Cardiac muscle cell (in vitro differentiated cells and primary cell): ENCODE results near the gene TAS2R3. TPM values are rescaled to one million over a fixed set of nuclear protein-coding genes. Genes with fewer than 3 reads are reported as not detected.
A peak's percentile ranks its signal among the peaks of the same experiment; 100 is the strongest.

ENCODE experiments used
- DNase-seq, 2 donors: peaks; one replicate each; pipeline versions ENCODE4 v3.0.0 to v3.0.0-alpha.2; 2010 to 2017; ENCODE audit warnings: low read depth in 1 of 2, low spot score in 1 of 2
- H3K27ac ChIP-seq: fragments of 200-600 bp; sonication (generic); 2 replicates; pipeline ENCODE4 v1.5.1; 2016
- H3K27me3 ChIP-seq: fragments of 200-600 bp; sonication (generic); 2 replicates; pipeline ENCODE4 v1.6.0; 2016; ENCODE audit warnings: control low read depth
- H3K36me3 ChIP-seq: fragments of 200-600 bp; sonication (generic); 2 replicates; pipeline ENCODE4 v1.5.1; 2016; ENCODE audit warnings: control low read depth
- H3K4me1 ChIP-seq: fragments of 200-600 bp; sonication (generic); 2 replicates; pipeline ENCODE4 v1.8.1; 2017; ENCODE audit warnings: low read depth, mild to moderate bottlenecking, mixed run types
- H3K4me3 ChIP-seq: fragments of 200-600 bp; sonication (generic); 2 replicates; pipeline ENCODE4 v1.5.1; 2016; ENCODE audit warnings: mild to moderate bottlenecking
- H3K9me3 ChIP-seq: fragments of 200-600 bp; sonication (generic); 2 replicates; pipeline ENCODE4 v1.5.1; 2017; ENCODE audit warnings: low read depth, mild to moderate bottlenecking, control low read depth
- CTCF ChIP-seq: IDR thresholded peaks from 2 replicates; pipeline ENCODE4 v1.5.1; 2012; ENCODE audit warnings: low read depth, mild to moderate bottlenecking, low read length
- polyA plus RNA-seq: library from polyadenylated mRNA; unstranded; fragments of >200 nt; fragmentation: Nextera tagmentation; extraction: Ambion mirVana; gene quantifications from 2 replicates; pipeline ENCODE4 v1.2.1, GENCODE V29; 2016
- total RNA-seq: library from RNA; depleted of rRNA; stranded (reverse); fragments of >200 nt; gene quantifications from 2 replicates; pipeline ENCODE4 v1.2.3, GENCODE V29; 2016

The TAS2R3 gene
- total and polyA plus RNA-seq, 2 experiments from 2014 or later: 1.7 TPM; not detected in 1

DNA sequence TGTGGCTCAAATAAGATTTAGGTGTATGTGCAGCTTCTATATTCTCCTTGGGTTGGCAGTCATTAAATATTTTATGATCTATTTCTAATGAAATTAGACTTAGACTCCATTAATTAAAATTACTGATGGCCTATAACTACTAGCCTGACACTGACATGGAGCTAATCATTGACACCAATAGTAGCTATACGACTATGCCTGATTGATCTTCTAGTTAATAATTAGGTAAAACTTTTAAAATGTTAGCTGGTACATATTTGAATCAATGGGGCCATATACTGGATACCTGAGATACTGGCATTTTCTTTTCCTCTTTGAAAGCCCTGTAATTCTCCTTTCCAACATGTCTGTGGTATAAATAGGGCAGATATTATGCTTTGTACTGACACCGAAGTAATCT lies 41.4 kb upstream of the TAS2R3 start:
- Histone ChIP-seq H3K9me3 (no peaks in the 10 kb centered on the region), H3K36me3 (no peaks in the 10 kb centered on the region), H3K27ac (no peak overlapping the region), H3K27me3 (no peaks in the 10 kb centered on the region), H3K4me1 (no peaks in the 10 kb centered on the region), H3K4me3 (no peak overlapping the region)
- no peak for DNase-seq
- TF ChIP-seq CTCF: no peak

DNA sequence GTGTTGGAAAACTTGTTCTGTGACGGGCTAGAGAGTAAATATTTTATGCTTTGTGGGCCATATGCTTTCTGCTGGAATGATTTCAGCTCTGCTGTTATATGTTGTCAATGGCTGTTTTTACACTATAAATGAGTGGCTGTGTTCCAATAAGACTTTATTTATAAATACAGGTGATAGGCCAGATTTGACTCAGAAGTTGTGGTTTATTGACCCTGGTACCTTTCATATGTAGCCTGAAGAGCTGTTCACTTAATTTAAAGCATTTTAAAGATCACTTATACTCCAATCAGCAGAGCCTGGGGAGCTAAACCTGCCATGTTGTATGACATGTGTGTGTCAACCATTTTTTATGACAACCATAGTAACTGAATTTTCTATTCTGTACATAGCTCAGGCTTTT lies 34.9 kb upstream of the TAS2R3 start:
- Histone ChIP-seq H3K27me3 (no peaks in the 10 kb centered on the region), H3K27ac (no peak overlapping the region), H3K4me3 (no peak overlapping the region), H3K36me3 (no peaks in the 10 kb centered on the region), H3K4me1 (no peaks in the 10 kb centered on the region), H3K9me3 (no peaks in the 10 kb centered on the region)
- no peak for DNase-seq
- no peak for TF ChIP-seq CTCF

DNA sequence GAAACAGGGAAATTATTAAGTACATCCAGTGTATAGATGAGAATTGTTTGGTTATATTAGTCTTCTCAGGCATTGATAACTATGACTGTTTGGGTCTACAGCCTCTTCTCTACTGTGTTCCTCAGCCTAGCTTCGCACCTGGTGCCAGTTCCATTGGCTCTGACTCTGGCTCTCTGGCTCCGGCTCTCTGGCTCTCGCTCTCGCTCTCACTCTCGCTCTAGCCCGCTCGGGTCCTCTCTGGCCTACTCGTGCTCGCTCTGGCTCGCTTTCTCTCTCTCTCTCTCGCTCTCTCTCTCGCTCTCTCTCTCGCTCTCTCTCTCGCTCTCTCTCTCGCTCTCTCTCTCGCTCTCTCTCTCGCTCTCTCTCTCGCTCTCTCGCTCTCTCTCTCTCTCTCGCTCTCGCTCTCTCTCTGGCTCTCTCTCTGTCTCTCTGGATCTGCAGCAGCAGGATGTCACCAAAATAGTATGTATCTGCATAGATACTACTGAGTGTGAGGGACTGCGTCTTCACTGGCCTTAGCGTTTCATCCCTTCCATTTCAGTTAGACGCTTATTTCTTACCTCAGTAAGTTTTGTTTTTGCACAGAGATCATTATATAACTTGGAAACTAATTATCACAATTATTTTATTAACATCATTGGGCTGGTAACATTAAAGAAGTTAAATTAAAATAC lies 32.3 kb upstream of the TAS2R3 start:
- H3K4me3 ChIP-seq: no peak overlapping the region
- H3K27ac ChIP-seq: no peak overlapping the region
- H3K27me3 ChIP-seq: no peaks in the 10 kb centered on the region
- H3K9me3 ChIP-seq: no peaks in the 10 kb centered on the region
- TF ChIP-seq CTCF: no peak
- no peaks in the 10 kb centered on the region for H3K4me1 ChIP-seq
- no peaks in the 10 kb centered on the region for H3K36me3 ChIP-seq
- no peak for DNase-seq

DNA sequence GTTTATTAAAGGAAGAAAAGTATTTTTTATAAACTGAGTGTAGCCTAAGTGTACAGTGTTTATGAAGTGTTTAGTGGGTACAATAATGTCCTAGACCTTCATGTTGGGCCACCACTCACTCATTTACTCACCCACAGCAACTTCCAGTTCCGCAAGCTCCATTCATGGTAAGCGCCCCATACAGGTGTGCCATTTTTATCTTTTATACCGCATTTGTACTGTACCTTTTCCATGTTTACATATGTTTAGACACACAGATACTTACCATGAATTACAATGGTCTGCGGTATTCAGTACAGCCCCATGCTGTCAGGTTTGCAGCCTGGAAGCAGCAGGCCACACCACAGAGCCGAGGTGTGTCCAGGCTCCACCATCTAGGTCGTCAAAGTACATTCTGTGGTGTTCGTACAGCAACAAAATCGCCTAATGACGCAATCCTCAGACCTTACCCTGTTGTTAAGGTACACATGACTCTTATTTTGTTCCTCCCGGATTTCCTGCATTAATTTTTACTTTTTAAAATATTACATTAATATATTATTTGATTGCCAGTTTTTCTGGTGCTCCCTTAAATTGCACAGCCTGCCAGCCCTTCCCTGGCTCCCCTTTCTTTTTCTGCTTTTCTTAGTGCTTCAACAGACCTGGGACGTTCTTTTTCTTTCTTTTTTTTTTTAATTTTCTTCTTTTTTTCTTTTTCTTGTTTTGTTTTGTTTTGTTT lies 26.6 kb upstream of the TAS2R3 start:
- peak overlapping the region; percentile 74 for H3K4me3 ChIP-seq
- peak in 1 of 2 donors; percentile 14 for DNase-seq
- H3K27me3 ChIP-seq: no peaks in the 10 kb centered on the region
- no peaks in the 10 kb centered on the region for H3K9me3 ChIP-seq
- H3K4me1 ChIP-seq: peaks cover 7% of the 10 kb centered on the region
- TF ChIP-seq CTCF: no peak
- peak overlapping the region; percentile 70 for H3K27ac ChIP-seq
- peaks cover 9% of the 10 kb centered on the region for H3K36me3 ChIP-seq

DNA sequence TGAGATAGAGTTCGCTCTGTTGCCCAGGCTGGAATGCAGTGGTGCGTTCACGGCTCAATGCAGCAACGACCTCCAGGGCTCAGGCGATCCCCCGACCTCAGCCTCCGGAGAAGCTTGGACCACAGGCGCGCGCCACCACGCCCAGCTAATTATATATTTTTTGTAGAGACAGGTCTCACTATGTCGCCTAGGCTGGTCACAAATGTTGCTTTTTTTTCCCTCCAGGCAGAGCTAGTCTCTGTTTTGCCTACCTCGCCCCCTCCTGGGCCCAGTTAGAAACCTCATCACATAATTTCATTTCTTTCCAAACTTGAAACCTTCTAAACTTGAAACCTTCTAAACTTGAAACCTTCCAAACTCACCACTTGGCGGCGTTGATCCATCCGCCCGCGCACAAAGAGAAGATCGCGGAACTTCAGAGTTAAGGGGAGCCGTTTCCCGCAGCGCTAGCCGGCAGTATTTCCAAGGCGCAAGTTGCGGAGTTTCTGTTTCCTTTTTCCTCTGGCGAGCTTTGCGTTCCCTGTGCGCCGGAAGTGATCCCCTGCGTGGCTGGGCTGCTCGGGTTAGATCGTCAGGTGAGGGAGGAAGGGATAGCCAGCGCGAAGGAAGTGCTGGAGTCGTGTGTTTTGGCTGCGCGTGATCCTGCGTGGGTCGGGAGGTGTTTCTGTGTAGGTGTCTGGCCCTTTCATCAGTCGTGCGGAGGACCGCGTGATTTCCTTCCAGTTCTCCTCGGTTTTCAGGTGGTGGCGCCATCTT lies 25.9 kb upstream of the TAS2R3 start, which contains the start of gene SSBP1:
SSBP1 (plus strand) TSS at position 523 of the 756 bp plus-strand sequence. CDS start 809 bp downstream, outside the sequence.
- Histone ChIP-seq H3K4me1 (peaks cover 7% of the 10 kb centered on the region), H3K27me3 (no peaks in the 10 kb centered on the region), H3K36me3 (peaks cover 12% of the 10 kb centered on the region), H3K9me3 (no peaks in the 10 kb centered on the region), H3K27ac (peak within 1 kb of the TSS; percentile 72), H3K4me3 (peak within 1 kb of the TSS; percentile 74)
- peak; percentile 89 for TF ChIP-seq CTCF
- peak; percentile 96 to 98 for DNase-seq
